Caco-2 (cell line): ENCODE data around the gene ARMH1. TPM values are rescaled to one million over a fixed set of nuclear protein-coding genes. Genes with fewer than 3 reads are reported as not detected.

ENCODE experiments used
- BruUV-seq: library from RNA; stranded (reverse); fragments of 400-500 nt; replicated peaks from 2 replicates; lab custom pipeline; 2021; lab: Mats Ljungman, UMichigan
- CTCF ChIA-PET: fragments of 300-600 bp; sonication (Branson Sonifier 250); formaldehyde crosslinking; loops from one replicate; lab custom pipeline; 2022; ENCODE audit warnings: antibody characterized with exemption; lab: Charles Lee
- POLR2A ChIA-PET: fragments of 300-600 bp; sonication (Branson Sonifier 250); formaldehyde crosslinking; loops from one replicate; lab custom pipeline; 2022; ENCODE audit warnings: antibody characterized with exemption; lab: Charles Lee
- DNase-seq, 2 experiments: peaks; one replicate each; pipeline versions ENCODE4 v3.0.0 to v3.0.0-alpha.2; 2020 to 2022
- H3K27me3 ChIP-seq: replicated peaks from 2 replicates; pipeline ENCODE4 v1.6.0; 2011; ENCODE audit warnings: low read length; ENCODE audit not compliant: control insufficient read depth, insufficient read depth
- H3K36me3 ChIP-seq: 2 replicates; pipeline ENCODE4 v1.5.1; 2011; ENCODE audit warnings: low read length; ENCODE audit not compliant: control insufficient read depth, insufficient read depth
- H3K4me1 ChIP-seq: fragments of 250-450 bp; sonication (Bioruptor Pico); 2 replicates; pipeline ENCODE4 v1.5.1; 2020; ENCODE audit warnings: mild to moderate bottlenecking
- H3K4me3 ChIP-seq: 2 replicates; pipeline ENCODE4 v1.5.1; 2011; ENCODE audit warnings: low read depth, mild to moderate bottlenecking, control low read depth, low read length
- H3K9me3 ChIP-seq: fragments of 250-450 bp; sonication (Bioruptor Pico); 2 replicates; pipeline ENCODE4 v1.5.1; 2020; ENCODE audit warnings: mild to moderate bottlenecking, moderate library complexity
- H3K27ac Mint-ChIP-seq: one replicate; pipeline ENCODE4 v1.8.0; 2022; ENCODE audit warnings: mixed read lengths; ENCODE audit not compliant: unreplicated experiment
- H3K27me3 Mint-ChIP-seq: one replicate; pipeline ENCODE4 v1.8.0; 2022; ENCODE audit warnings: mixed read lengths; ENCODE audit not compliant: insufficient read depth, unreplicated experiment
- H3K36me3 Mint-ChIP-seq: one replicate; pipeline ENCODE4 v1.8.0; 2022; ENCODE audit warnings: mild to moderate bottlenecking, mixed read lengths; ENCODE audit not compliant: insufficient read depth, unreplicated experiment
- H3K4me1 Mint-ChIP-seq: one replicate; pipeline ENCODE4 v1.8.0; 2022; ENCODE audit warnings: low read depth, mixed read lengths; ENCODE audit not compliant: unreplicated experiment
- H3K4me3 Mint-ChIP-seq: one replicate; pipeline ENCODE4 v1.8.0; 2022; ENCODE audit warnings: mild to moderate bottlenecking, moderate library complexity, mixed read lengths; ENCODE audit not compliant: unreplicated experiment
- H3K9me3 Mint-ChIP-seq: one replicate; pipeline ENCODE4 v1.8.0; 2022; ENCODE audit warnings: mixed read lengths; ENCODE audit not compliant: unreplicated experiment
- intact Hi-C: fragments of 100-400 bp; cut with micrococcal nuclease; formaldehyde crosslinking; loops from one replicate; pipeline ENCODE4 v1.10.0; 2022; ENCODE audit not compliant: unreplicated experiment
- total RNA-seq: library from RNA; stranded (reverse); gene quantifications from 2 replicates; pipeline ENCODE4 v1.2.3, GENCODE V29; 2022
- TF ChIP-seq, protein P1 (sequence below), 2 experiments: fragments of 200-600 bp in 1 of 2; IDR thresholded peaks; 1 replicate in 1 of 2; 2 replicates in 1 of 2; pipeline versions ENCODE4 v1.5.1 to v1.8.0; 2011 to 2022; ENCODE audit warnings: antibody characterized with exemption in 1 of 2, control low read depth in 1 of 2, inconsistent platforms in 1 of 2, low read depth in 1 of 2, low read length in 1 of 2, mild to moderate bottlenecking in 1 of 2, moderate library complexity in 1 of 2; ENCODE audit not compliant: insufficient read depth in 1 of 2, severe bottlenecking in 1 of 2, unreplicated experiment in 1 of 2

Gene ARMH1
- total RNA-seq, 1 experiment from 2014 or later = not detected

DNA sequence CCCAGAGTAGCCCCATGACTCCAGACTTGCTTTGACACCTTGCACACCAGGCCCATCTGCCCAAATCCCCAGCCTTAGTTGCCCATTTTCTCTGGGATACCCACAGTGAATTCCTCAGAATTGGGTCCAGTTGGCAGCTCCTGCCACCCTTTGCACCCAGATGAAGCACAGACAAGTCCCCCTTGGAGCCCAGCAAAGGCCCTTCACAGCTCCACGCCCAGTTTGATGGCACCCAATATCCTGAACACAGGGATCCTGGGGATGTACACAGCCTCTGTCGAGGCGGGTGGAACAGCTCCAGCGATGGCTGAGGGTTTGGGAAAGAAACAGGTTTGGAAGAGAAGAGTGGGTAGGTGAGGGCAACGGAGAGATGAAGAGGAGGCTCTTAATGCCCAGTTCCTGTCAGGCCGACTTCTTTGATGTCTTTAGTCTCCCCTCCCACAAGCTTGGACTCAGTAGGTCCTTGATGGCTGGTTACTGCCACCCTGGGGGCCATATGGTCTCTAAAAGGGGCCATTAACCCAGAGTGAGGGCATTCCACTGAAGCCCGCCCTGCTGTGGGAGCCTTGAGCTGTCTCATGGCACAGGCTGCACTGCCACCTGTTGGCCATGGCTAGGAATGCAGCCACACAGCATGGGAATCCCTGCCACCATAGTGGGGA is 21.9 kb upstream of the ARMH1 start:
- CTCF ChIA-PET = interaction anchor here (0.5 to 1.5 kb wide), 12 partner anchors 10 to 651 kb away, joined by 3 to 11 read pairs (median 4); partner anchors contain the start of genes ARMH1 and TMEM53
- no TSS peak for BruUV-seq
- peaks cover 18% of the 10 kb centered on the region for H3K36me3 Mint-ChIP-seq
- DNase-seq = peak; percentile 62 to 75
- TF ChIP-seq, protein P1, sequence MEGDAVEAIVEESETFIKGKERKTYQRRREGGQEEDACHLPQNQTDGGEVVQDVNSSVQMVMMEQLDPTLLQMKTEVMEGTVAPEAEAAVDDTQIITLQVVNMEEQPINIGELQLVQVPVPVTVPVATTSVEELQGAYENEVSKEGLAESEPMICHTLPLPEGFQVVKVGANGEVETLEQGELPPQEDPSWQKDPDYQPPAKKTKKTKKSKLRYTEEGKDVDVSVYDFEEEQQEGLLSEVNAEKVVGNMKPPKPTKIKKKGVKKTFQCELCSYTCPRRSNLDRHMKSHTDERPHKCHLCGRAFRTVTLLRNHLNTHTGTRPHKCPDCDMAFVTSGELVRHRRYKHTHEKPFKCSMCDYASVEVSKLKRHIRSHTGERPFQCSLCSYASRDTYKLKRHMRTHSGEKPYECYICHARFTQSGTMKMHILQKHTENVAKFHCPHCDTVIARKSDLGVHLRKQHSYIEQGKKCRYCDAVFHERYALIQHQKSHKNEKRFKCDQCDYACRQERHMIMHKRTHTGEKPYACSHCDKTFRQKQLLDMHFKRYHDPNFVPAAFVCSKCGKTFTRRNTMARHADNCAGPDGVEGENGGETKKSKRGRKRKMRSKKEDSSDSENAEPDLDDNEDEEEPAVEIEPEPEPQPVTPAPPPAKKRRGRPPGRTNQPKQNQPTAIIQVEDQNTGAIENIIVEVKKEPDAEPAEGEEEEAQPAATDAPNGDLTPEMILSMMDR (IDR thresholded peaks at IDR 0.05; ENCODE audit: insufficient read depth in 1 of 2, low read depth in 1 of 2, low read length in 1 of 2, severe bottlenecking in 1 of 2, unreplicated experiment in 1 of 2) = peak; percentile 80 to 90
- Histone ChIP-seq H3K27me3 (no peaks in the 10 kb centered on the region), H3K9me3 (no peaks in the 10 kb centered on the region), H3K4me1 (no peaks in the 10 kb centered on the region), H3K4me3 (no peak overlapping the region), H3K36me3 (no peaks in the 10 kb centered on the region; the same call in 1 of the 2 replicates)
- POLR2A ChIA-PET = interaction anchor here (0.6 to 0.7 kb wide), 2 partner anchors 22 kb away, joined by 3 to 4 read pairs; partner anchors contain the start of genes ARMH1 and TMEM53
- no peaks in the 10 kb centered on the region for H3K4me1 Mint-ChIP-seq
- no peak overlapping the region for H3K27ac Mint-ChIP-seq
- intact Hi-C loops = loop anchor here (1.0 to 5.0 kb wide), 2 partner anchors 43 to 435 kb away; no protein-coding TSS in a partner anchor
- H3K9me3 Mint-ChIP-seq = no peaks in the 10 kb centered on the region
- H3K4me3 Mint-ChIP-seq = no peak overlapping the region
- H3K27me3 Mint-ChIP-seq = no peaks in the 10 kb centered on the region

DNA sequence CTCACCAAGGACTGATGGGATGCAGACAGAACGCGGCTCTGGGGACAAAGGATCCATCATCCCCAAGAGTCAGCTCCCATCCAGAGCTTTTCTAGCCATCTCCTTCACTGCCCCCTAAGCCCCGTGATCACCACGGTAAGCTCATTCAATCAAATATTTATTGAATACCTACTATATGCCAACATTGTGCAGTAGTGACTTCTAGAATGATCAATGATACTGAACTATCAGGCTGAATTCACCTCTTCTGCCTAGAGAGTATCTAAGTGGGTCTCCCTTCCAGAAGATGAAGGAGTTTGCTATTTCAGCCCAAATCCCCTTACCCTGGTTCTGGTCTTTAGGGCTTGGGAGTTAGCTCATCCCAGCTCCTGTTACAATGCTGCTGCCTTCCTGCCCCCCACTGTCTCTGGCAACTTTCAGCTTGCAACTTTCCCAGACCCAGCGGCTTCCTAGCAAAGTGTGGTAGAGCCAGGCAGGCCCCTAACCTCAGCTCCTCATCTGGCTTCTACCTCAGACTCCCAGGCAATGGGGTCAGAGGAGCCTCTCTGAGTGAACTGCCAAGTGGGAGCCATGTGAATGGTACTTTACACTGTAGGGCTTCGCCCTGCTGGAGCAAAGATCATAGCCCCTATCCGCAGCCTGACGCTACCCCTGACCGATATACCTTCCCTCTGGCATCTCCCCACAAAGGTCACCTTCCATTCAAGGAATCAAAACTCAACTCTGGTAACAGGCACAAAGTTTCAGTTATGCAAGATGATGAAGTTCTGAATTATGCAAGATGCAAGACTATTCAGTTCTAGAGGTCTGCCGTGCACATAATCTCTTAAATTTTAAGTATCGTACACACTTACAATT is 21.2 kb upstream of the ARMH1 start:
- no peaks in the 10 kb centered on the region for H3K4me1 Mint-ChIP-seq
- intact Hi-C loops = loop anchor here (1.0 to 5.0 kb wide), 2 partner anchors 44 to 436 kb away; no protein-coding TSS in a partner anchor
- Histone ChIP-seq H3K27me3 (no peaks in the 10 kb centered on the region), H3K4me1 (no peaks in the 10 kb centered on the region), H3K9me3 (no peaks in the 10 kb centered on the region), H3K36me3 (no peaks in the 10 kb centered on the region; the same call in 1 of the 2 replicates), H3K4me3 (no peak overlapping the region)
- ChIA-PET CTCF (interaction anchor here (0.6 to 1.5 kb wide), 9 partner anchors 11 to 436 kb away, joined by 3 to 11 read pairs (median 5); partner anchors contain the start of genes ARMH1 and TMEM53), POLR2A (interaction anchor here (0.7 kb wide), 1 partner anchor 21 kb away, joined by 4 read pairs; the partner anchor contains the start of genes ARMH1 and TMEM53)
- no peaks in the 10 kb centered on the region for H3K9me3 Mint-ChIP-seq
- DNase-seq = no peak
- H3K36me3 Mint-ChIP-seq = peaks cover 18% of the 10 kb centered on the region
- no peak overlapping the region for H3K4me3 Mint-ChIP-seq
- TF ChIP-seq, protein P1 (IDR thresholded peaks at IDR 0.05; ENCODE audit: insufficient read depth in 1 of 2, low read depth in 1 of 2, low read length in 1 of 2, severe bottlenecking in 1 of 2, unreplicated experiment in 1 of 2) = no peak
- no peaks in the 10 kb centered on the region for H3K27me3 Mint-ChIP-seq
- no peak overlapping the region for H3K27ac Mint-ChIP-seq
- no TSS peak for BruUV-seq
